GM23248 (cell line): ENCODE measurements around the gene INKA2. TPM values are rescaled to one million over a fixed set of nuclear protein-coding genes. Genes with fewer than 3 reads are reported as not detected.

Source experiments
- DNase-seq: peaks from one replicate; pipeline ENCODE4 v3.0.0-alpha.2; 2015
- H2AFZ ChIP-seq: fragments of 200-600 bp; sonication (generic); 2 replicates; pipeline ENCODE4 v1.6.1; 2016; ENCODE audit warnings: antibody characterized with exemption
- H3F3A ChIP-seq: fragments of 200-600 bp; sonication (generic); 2 replicates; pipeline ENCODE4 v1.6.1; 2016; ENCODE audit warnings: mild to moderate bottlenecking, antibody characterized with exemption, mixed run types; ENCODE audit not compliant: insufficient read depth
- H3K27ac ChIP-seq: fragments of 200-600 bp; sonication (generic); 2 replicates; pipeline ENCODE4 v1.5.1; 2016; ENCODE audit warnings: mild to moderate bottlenecking
- H3K27me3 ChIP-seq: fragments of 200-600 bp; sonication (generic); replicated peaks from 2 replicates; pipeline ENCODE4 v1.6.1; 2016; ENCODE audit warnings: mild to moderate bottlenecking; ENCODE audit not compliant: insufficient read depth
- H3K36me3 ChIP-seq: fragments of 200-600 bp; sonication (generic); 2 replicates; pipeline ENCODE4 v1.6.1; 2016; ENCODE audit warnings: low read depth, mild to moderate bottlenecking
- H3K4me1 ChIP-seq: fragments of 200-600 bp; sonication (generic); 2 replicates; pipeline ENCODE4 v1.6.1; 2016; ENCODE audit warnings: mild to moderate bottlenecking; ENCODE audit not compliant: insufficient read depth
- H3K4me2 ChIP-seq: fragments of 200-600 bp; sonication (generic); one replicate; pipeline ENCODE4 v1.6.1; 2016; ENCODE audit warnings: mild to moderate bottlenecking; ENCODE audit not compliant: unreplicated experiment
- H3K4me3 ChIP-seq: fragments of 200-600 bp; sonication (generic); 2 replicates; pipeline ENCODE4 v1.5.1; 2016; ENCODE audit warnings: mild to moderate bottlenecking
- H3K79me2 ChIP-seq: fragments of 200-600 bp; sonication (generic); 2 replicates; pipeline ENCODE4 v1.6.1; 2016; ENCODE audit warnings: mild to moderate bottlenecking; ENCODE audit not compliant: insufficient read depth
- H3K9ac ChIP-seq: fragments of 200-600 bp; sonication (generic); 2 replicates; pipeline ENCODE4 v1.6.1; 2016; ENCODE audit warnings: mild to moderate bottlenecking
- H3K9me2 ChIP-seq: fragments of 200-600 bp; sonication (generic); 2 replicates; pipeline ENCODE4 v1.6.1; 2016; ENCODE audit warnings: mixed run types, mild to moderate bottlenecking, moderate library complexity; ENCODE audit not compliant: insufficient read depth
- H3K9me3 ChIP-seq: fragments of 200-600 bp; sonication (generic); one replicate; pipeline ENCODE4 v1.6.1; 2017; ENCODE audit warnings: low read depth
- H4K20me1 ChIP-seq: fragments of 200-600 bp; sonication (generic); 2 replicates; pipeline ENCODE4 v1.6.0; 2016; ENCODE audit not compliant: insufficient read depth
- EZH2 ChIP-seq: fragments of 200-600 bp; sonication (generic); IDR thresholded peaks from 2 replicates; pipeline ENCODE4 v1.6.1; 2018; ENCODE audit warnings: antibody characterized with exemption, mild to moderate bottlenecking; ENCODE audit not compliant: insufficient read depth, poor library complexity, severe bottlenecking
- EZH2phosphoT487 ChIP-seq: fragments of 200-600 bp; sonication (generic); IDR thresholded peaks from 2 replicates; pipeline ENCODE4 v1.6.1; 2018; ENCODE audit warnings: antibody characterized with exemption, moderate library complexity, mild to moderate bottlenecking, low read depth; ENCODE audit not compliant: insufficient read depth
- WGBS, 2 experiments: methylation state at CpG; one replicate each; pipeline ENCODE4 v1.1.6; 2015 to 2017; ENCODE audit warnings: low lambda C conversion rate in 2 of 2, low coverage in 1 of 2; ENCODE audit errors: missing lambda C conversion rate in 2 of 2; 5-methylcytosine and 5-hydroxymethylcytosine counted together
- in situ Hi-C: fragments of 300-500 bp; cut with MboI; formaldehyde crosslinking; loops from 2 replicates; pipeline ENCODE4 v1.15.0; 2020
- polyA plus RNA-seq: library from polyadenylated mRNA; unstranded; fragments of >200 nt; fragmentation: Nextera tagmentation; extraction: Ambion mirVana; gene quantifications from 2 replicates; pipeline ENCODE4 v1.2.1, GENCODE V29; 2016
- total RNA-seq: library from RNA; depleted of rRNA; stranded (reverse); fragments of >200 nt; shearing (Covaris generic); gene quantifications from 2 replicates; pipeline ENCODE4 v1.2.3, GENCODE V29; 2014

INKA2 gene
- total and polyA plus RNA-seq, 2 experiments from 2014 or later: 1.2 to 1.3 TPM

GRCh38 chr1:111739925-111740765, 950 bp upstream of the INKA2 start:
- WGBS, 2 experiments: 2 to 3% methylated on average over 56 to 57 of the region's 63 CpGs
- Histone ChIP-seq H3K27ac (peak overlapping the region; percentile 65), H3K9me2 (no peaks in the 10 kb centered on the region), H3K27me3 (no peaks in the 10 kb centered on the region), H3K4me2 (peak overlapping the region; percentile 86), H3K9ac (peak overlapping the region; percentile 76), H3K4me1 (peaks cover 17% of the 10 kb centered on the region), H3K36me3 (no peaks in the 10 kb centered on the region), H3K9me3 (no peaks in the 10 kb centered on the region), H3F3A (peaks cover 6% of the 10 kb centered on the region; the same call in 1 of the 2 replicates), H3K79me2 (no peaks in the 10 kb centered on the region), H2AFZ (peak overlapping the region; percentile 83), H4K20me1 (no peaks in the 10 kb centered on the region), H3K4me3 (peak overlapping the region; percentile 84)
- in situ Hi-C loops: no loop called here
- TF ChIP-seq EZH2 (no peak), EZH2phosphoT487 (no peak)
- peak; percentile 88 for DNase-seq

- no peaks in the 10 kb centered on the region for H3K36me3 ChIP-seq
- H4K20me1 ChIP-seq: no peaks in the 10 kb centered on the region
- no peaks in the 10 kb centered on the region for H3K9me3 ChIP-seq
- peaks cover 15% of the 10 kb centered on the region for H3K4me1 ChIP-seq
- H3K27ac ChIP-seq: peak overlapping the region; percentile 65
- no peaks in the 10 kb centered on the region for H3K9me2 ChIP-seq
- no peaks in the 10 kb centered on the region for H3K79me2 ChIP-seq
- H3K4me2 ChIP-seq: peak overlapping the region; percentile 86
- peak overlapping the region; percentile 76 for H3K9ac ChIP-seq
- H3K27me3 ChIP-seq: no peaks in the 10 kb centered on the region
- 1 to 2% methylated on average over 51 to 56 of the region's 61 CpGs for WGBS, 2 experiments
- H3K4me3 ChIP-seq: peak overlapping the region; percentile 84
- peak overlapping the region; percentile 83 for H2AFZ ChIP-seq
- peak; percentile 80 for DNase-seq
- no peak for TF ChIP-seq EZH2phosphoT487
- no peak for TF ChIP-seq EZH2
- H3F3A ChIP-seq: 0 out of 2 replicates have a peak, but pooled peaks cover under 1% of the 10 kb centered on the region
- in situ Hi-C loops: no loop called here
Observed at GRCh38 chr1:111738436-111739193, 580 bp downstream of the INKA2 start.

- no peaks in the 10 kb centered on the region for H3K79me2 ChIP-seq
- no peaks in the 10 kb centered on the region for H3K27me3 ChIP-seq
- peak overlapping the region; percentile 86 for H3K4me2 ChIP-seq
- WGBS, 2 experiments: 43 to 67% methylated on average over 5 to 9 of the region's 9 CpGs
- peak overlapping the region; percentile 84 for H3K4me3 ChIP-seq
- DNase-seq: no peak
- H2AFZ ChIP-seq: peak overlapping the region; percentile 83
- no peaks in the 10 kb centered on the region for H3F3A ChIP-seq
- TF ChIP-seq EZH2 (no peak), EZH2phosphoT487 (no peak)
- no peaks in the 10 kb centered on the region for H3K9me3 ChIP-seq
- H3K9ac ChIP-seq: peak overlapping the region; percentile 76
- in situ Hi-C loops: no loop called here
- H3K36me3 ChIP-seq: no peaks in the 10 kb centered on the region
- H3K9me2 ChIP-seq: no peaks in the 10 kb centered on the region
- peaks cover 15% of the 10 kb centered on the region for H3K4me1 ChIP-seq
- no peaks in the 10 kb centered on the region for H4K20me1 ChIP-seq
- no peak overlapping the region for H3K27ac ChIP-seq
Observed at GRCh38 chr1:111738133-111738435, 1.1 kb downstream of the INKA2 start.

- no peaks in the 10 kb centered on the region for H4K20me1 ChIP-seq
- no peaks in the 10 kb centered on the region for H3K9me3 ChIP-seq
- peak overlapping the region; percentile 86 for H3K4me2 ChIP-seq
- in situ Hi-C loops: no loop called here
- no peak for DNase-seq
- peak overlapping the region; percentile 84 for H3K4me3 ChIP-seq
- TF ChIP-seq EZH2 (no peak), EZH2phosphoT487 (no peak)
- H3K9me2 ChIP-seq: no peaks in the 10 kb centered on the region
- H3K9ac ChIP-seq: peak overlapping the region; percentile 76
- H2AFZ ChIP-seq: no peak overlapping the region
- no peaks in the 10 kb centered on the region for H3K27me3 ChIP-seq
- H3K79me2 ChIP-seq: no peaks in the 10 kb centered on the region
- H3F3A ChIP-seq: no peaks in the 10 kb centered on the region
- 81 to 83% methylated on average over 8 of the region's 8 CpGs for WGBS, 2 experiments
- H3K36me3 ChIP-seq: no peaks in the 10 kb centered on the region
- peaks cover 16% of the 10 kb centered on the region for H3K4me1 ChIP-seq
- no peak overlapping the region for H3K27ac ChIP-seq
Observed at GRCh38 chr1:111737216-111738132, 1.7 kb downstream of the INKA2 start.
